ENCODE measurements around the gene GJB6.

The GJB6 gene

GRCh38 chr13:20190481-20191310 is 41.4 kb downstream of the GJB6 start:
- Histone ChIP-seq H3K4me2 (no peak overlapping the region), H4K20me1 (peaks cover 32% of the 10 kb centered on the region), H3K4me3 (no peak overlapping the region), H3K27me3 (peaks cover 69% of the 10 kb centered on the region), H3K4me1 (peaks cover 19% of the 10 kb centered on the region), H3K9me3 (no peaks in the 10 kb centered on the region), H3K36me3 (no peaks in the 10 kb centered on the region), H3K9ac (no peak overlapping the region), H3K27ac (no peak overlapping the region)
- no peak for TF ChIP-seq Cebpa-rat (IDR thresholded peaks at IDR 0.05)

- H3K4me2 ChIP-seq = no peak overlapping the region
- no peaks in the 10 kb centered on the region for H3K9me3 ChIP-seq
- H4K20me1 ChIP-seq = peaks cover 32% of the 10 kb centered on the region
- H3K9ac ChIP-seq = no peak overlapping the region
- peaks cover 63% of the 10 kb centered on the region for H3K27me3 ChIP-seq
- H3K4me1 ChIP-seq = peaks cover 19% of the 10 kb centered on the region
- no peak overlapping the region for H3K4me3 ChIP-seq
- no peak overlapping the region for H3K27ac ChIP-seq
- no peaks in the 10 kb centered on the region for H3K36me3 ChIP-seq
- TF ChIP-seq Cebpa-rat (IDR thresholded peaks at IDR 0.05) = no peak
Measured at GRCh38 chr13:20190076-20190475, 42.0 kb downstream of the GJB6 start.

GRCh38 chr13:20188667-20189553 is 43.2 kb downstream of the GJB6 start:
- H3K36me3 ChIP-seq = no peaks in the 10 kb centered on the region
- H3K27ac ChIP-seq = no peak overlapping the region
- no peaks in the 10 kb centered on the region for H3K9me3 ChIP-seq
- no peak for TF ChIP-seq Cebpa-rat (IDR thresholded peaks at IDR 0.05)
- peaks cover 55% of the 10 kb centered on the region for H3K27me3 ChIP-seq
- peaks cover 22% of the 10 kb centered on the region for H4K20me1 ChIP-seq
- no peak overlapping the region for H3K4me2 ChIP-seq
- peaks cover 19% of the 10 kb centered on the region for H3K4me1 ChIP-seq
- no peak overlapping the region for H3K4me3 ChIP-seq
- no peak overlapping the region for H3K9ac ChIP-seq

- peaks cover 33% of the 10 kb centered on the region for H3K27me3 ChIP-seq
- TF ChIP-seq Cebpa-rat (IDR thresholded peaks at IDR 0.05) = no peak
Measured at GRCh38 chr13:20186771-20187170, 45.3 kb downstream of the GJB6 start.

GRCh38 chr13:20185366-20186056 is 46.6 kb downstream of the GJB6 start:
- H3K27ac ChIP-seq = no peak overlapping the region
- H3K4me1 ChIP-seq = no peaks in the 10 kb centered on the region
- no peak for TF ChIP-seq Cebpa-rat (IDR thresholded peaks at IDR 0.05)
- no peak overlapping the region for H3K4me3 ChIP-seq
- H3K27me3 ChIP-seq = peaks cover 21% of the 10 kb centered on the region
- H3K4me2 ChIP-seq = no peak overlapping the region
- H3K36me3 ChIP-seq = no peaks in the 10 kb centered on the region
- H4K20me1 ChIP-seq = no peaks in the 10 kb centered on the region
- no peaks in the 10 kb centered on the region for H3K9me3 ChIP-seq
- no peak overlapping the region for H3K9ac ChIP-seq

More at GRCh38 chr13:20186771-20187170, 45.3 kb downstream of the GJB6 start:
- H3K9ac ChIP-seq = no peak overlapping the region
- no peak overlapping the region for H3K27ac ChIP-seq
- H3K9me3 ChIP-seq = no peaks in the 10 kb centered on the region
- no peak overlapping the region for H3K4me3 ChIP-seq
- H4K20me1 ChIP-seq = peaks cover 2% of the 10 kb centered on the region; the same call in 1 of the 2 replicates
- no peak overlapping the region for H3K4me2 ChIP-seq
- no peaks in the 10 kb centered on the region for H3K36me3 ChIP-seq
- peaks cover under 1% of the 10 kb centered on the region; the same call in 1 of the 2 replicates for H3K4me1 ChIP-seq

GRCh38 chr13:20182231-20182846 is 49.8 kb downstream of the GJB6 start:
- no peak overlapping the region for H3K4me3 ChIP-seq
- no peaks in the 10 kb centered on the region for H3K9me3 ChIP-seq
- H3K9ac ChIP-seq = no peak overlapping the region
- no peak overlapping the region for H3K4me2 ChIP-seq
- peaks cover 14% of the 10 kb centered on the region for H3K27me3 ChIP-seq
- H3K4me1 ChIP-seq = no peaks in the 10 kb centered on the region
- H4K20me1 ChIP-seq = no peaks in the 10 kb centered on the region
- no peak for TF ChIP-seq Cebpa-rat (IDR thresholded peaks at IDR 0.05)
- H3K27ac ChIP-seq = no peak overlapping the region
- no peaks in the 10 kb centered on the region for H3K36me3 ChIP-seq

GRCh38 chr13:20181188-20181587 is 50.9 kb downstream of the GJB6 start:
- Histone ChIP-seq H3K27ac (no peak overlapping the region), H3K4me3 (no peak overlapping the region), H3K4me1 (no peaks in the 10 kb centered on the region), H3K9ac (no peak overlapping the region), H3K27me3 (peaks cover 25% of the 10 kb centered on the region), H4K20me1 (no peaks in the 10 kb centered on the region), H3K36me3 (no peaks in the 10 kb centered on the region), H3K4me2 (no peak overlapping the region), H3K9me3 (no peaks in the 10 kb centered on the region)
- TF ChIP-seq Cebpa-rat (IDR thresholded peaks at IDR 0.05) = no peak

- H3K27ac ChIP-seq = no peak overlapping the region
- no peak overlapping the region for H3K9ac ChIP-seq
- H3K36me3 ChIP-seq = no peaks in the 10 kb centered on the region
- H3K4me3 ChIP-seq = no peak overlapping the region
- no peak for TF ChIP-seq Cebpa-rat (IDR thresholded peaks at IDR 0.05)
- H3K27me3 ChIP-seq = peaks cover 52% of the 10 kb centered on the region
- H3K4me2 ChIP-seq = no peak overlapping the region
- H3K4me1 ChIP-seq = peaks cover 14% of the 10 kb centered on the region
- no peaks in the 10 kb centered on the region for H4K20me1 ChIP-seq
- H3K9me3 ChIP-seq = no peaks in the 10 kb centered on the region
Measured at GRCh38 chr13:20178156-20178555, 54.0 kb downstream of the GJB6 start.
